Stimulated activated CD8-positive, alpha-beta memory T cell treated with anti-CD3 and anti-CD28 coated beads, Interleukin-4, amount 100 ng/mL, for 48 hours (primary cell): Measurements from ENCODE around the gene DSG4.
"Not testable (repeated sequence)": the region's sequence is repeated elsewhere in the genome, so short reads cannot be mapped to it uniquely, and the experiment has no call there.

Source experiments
- DNase-seq: peaks from one replicate; pipeline ENCODE4 v3.0.0-alpha.2; 2020

The DSG4 gene

GRCh38 chr18:31376477-31376876, at the start of gene DSG4:
Gene DSG4 (plus strand): TSS chr18:31376777. CDS start chr18:31376912, 135 bp downstream.
- no peak for DNase-seq

GRCh38 chr18:31329787-31330438, 46.7 kb upstream of the DSG4 start:
- no peak for DNase-seq

GRCh38 chr18:31343454-31343853, 33.1 kb upstream of the DSG4 start:
- DNase-seq, result no peak

- DNase-seq, result not testable (repeated sequence)
Observed at GRCh38 chr18:31353336-31353735, 23.2 kb upstream of the DSG4 start.

GRCh38 chr18:31354990-31355389, 21.6 kb upstream of the DSG4 start:
- no peak for DNase-seq

- DNase-seq, result no peak
Observed at GRCh38 chr18:31356025-31356424, 20.6 kb upstream of the DSG4 start.

GRCh38 chr18:31364190-31364589, 12.4 kb upstream of the DSG4 start:
- DNase-seq, result no peak

- no peak for DNase-seq
Observed at GRCh38 chr18:31369478-31369877, 7.1 kb upstream of the DSG4 start.

- DNase-seq, result no peak
Observed at GRCh38 chr18:31371989-31372388, 4.6 kb upstream of the DSG4 start.

GRCh38 chr18:31373641-31374040, 2.9 kb upstream of the DSG4 start:
- DNase-seq, result no peak

GRCh38 chr18:31380912-31381311, 4.3 kb downstream of the DSG4 start:
- DNase-seq, result no peak

- DNase-seq, result no peak
Observed at GRCh38 chr18:31382107-31382506, 5.5 kb downstream of the DSG4 start.

GRCh38 chr18:31386741-31387140, 10.2 kb downstream of the DSG4 start:
- no peak for DNase-seq

- DNase-seq, result no peak
Observed at GRCh38 chr18:31393286-31393685, 16.7 kb downstream of the DSG4 start.

- DNase-seq, result no peak
Observed at GRCh38 chr18:31396796-31397612, 20.4 kb downstream of the DSG4 start.

- no peak for DNase-seq
Observed at GRCh38 chr18:31398191-31398590, 21.6 kb downstream of the DSG4 start.

- no peak for DNase-seq
Observed at GRCh38 chr18:31399306-31400032, 22.9 kb downstream of the DSG4 start.

GRCh38 chr18:31401156-31402025, 24.8 kb downstream of the DSG4 start:
- DNase-seq, result no peak

GRCh38 chr18:31402026-31402373, 25.4 kb downstream of the DSG4 start:
- DNase-seq, result no peak

- no peak for DNase-seq
Observed at GRCh38 chr18:31403409-31403808, 26.8 kb downstream of the DSG4 start.

- no peak for DNase-seq
Observed at GRCh38 chr18:31407649-31408048, 31.1 kb downstream of the DSG4 start.

GRCh38 chr18:31409276-31409675, 32.7 kb downstream of the DSG4 start:
- no peak for DNase-seq
